NB4 (cell line): ENCODE results near the gene GNB1L.

Experiments used
- MYC ChIP-seq: IDR thresholded peaks from 2 replicates; pipeline ENCODE4 v1.6.1; 2011; ENCODE audit warnings: low read depth, low read length
- POLR2A ChIP-seq: IDR thresholded peaks from 2 replicates; pipeline ENCODE4 v1.6.1; 2011; ENCODE audit warnings: mild to moderate bottlenecking; ENCODE audit not compliant: insufficient read length; ENCODE audit errors: extremely low read depth
- TF ChIP-seq, protein P1 (sequence below): IDR thresholded peaks from one replicate; pipeline ENCODE4 v1.5.1; 2012; ENCODE audit warnings: low read depth, low read length
- TF ChIP-seq, protein P2 (sequence below): IDR thresholded peaks from 2 replicates; pipeline ENCODE4 v1.6.1; 2011; ENCODE audit warnings: low read depth, low read length

DNA sequence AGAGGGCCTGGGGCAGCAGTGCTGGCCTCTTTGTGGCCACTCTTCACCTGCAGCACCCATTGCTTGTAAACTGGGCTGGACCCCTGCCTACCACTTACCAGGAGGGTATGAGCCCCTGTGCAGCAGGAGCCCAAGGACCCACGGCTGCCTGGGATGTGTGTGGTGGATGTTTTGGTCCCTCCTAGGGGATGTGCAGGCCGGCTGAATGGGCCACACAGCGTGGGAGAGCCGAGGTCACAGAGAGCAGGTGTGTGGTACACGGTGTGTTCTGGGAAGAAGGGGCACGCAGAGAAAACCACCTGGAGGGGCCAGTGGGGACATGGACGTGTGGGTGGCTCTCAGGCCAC lies 19.3 kb upstream of the GNB1L start:
- TF ChIP-seq, protein P1, sequence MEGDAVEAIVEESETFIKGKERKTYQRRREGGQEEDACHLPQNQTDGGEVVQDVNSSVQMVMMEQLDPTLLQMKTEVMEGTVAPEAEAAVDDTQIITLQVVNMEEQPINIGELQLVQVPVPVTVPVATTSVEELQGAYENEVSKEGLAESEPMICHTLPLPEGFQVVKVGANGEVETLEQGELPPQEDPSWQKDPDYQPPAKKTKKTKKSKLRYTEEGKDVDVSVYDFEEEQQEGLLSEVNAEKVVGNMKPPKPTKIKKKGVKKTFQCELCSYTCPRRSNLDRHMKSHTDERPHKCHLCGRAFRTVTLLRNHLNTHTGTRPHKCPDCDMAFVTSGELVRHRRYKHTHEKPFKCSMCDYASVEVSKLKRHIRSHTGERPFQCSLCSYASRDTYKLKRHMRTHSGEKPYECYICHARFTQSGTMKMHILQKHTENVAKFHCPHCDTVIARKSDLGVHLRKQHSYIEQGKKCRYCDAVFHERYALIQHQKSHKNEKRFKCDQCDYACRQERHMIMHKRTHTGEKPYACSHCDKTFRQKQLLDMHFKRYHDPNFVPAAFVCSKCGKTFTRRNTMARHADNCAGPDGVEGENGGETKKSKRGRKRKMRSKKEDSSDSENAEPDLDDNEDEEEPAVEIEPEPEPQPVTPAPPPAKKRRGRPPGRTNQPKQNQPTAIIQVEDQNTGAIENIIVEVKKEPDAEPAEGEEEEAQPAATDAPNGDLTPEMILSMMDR, result no peak
- TF ChIP-seq POLR2A, result no peak
- TF ChIP-seq, protein P2, sequence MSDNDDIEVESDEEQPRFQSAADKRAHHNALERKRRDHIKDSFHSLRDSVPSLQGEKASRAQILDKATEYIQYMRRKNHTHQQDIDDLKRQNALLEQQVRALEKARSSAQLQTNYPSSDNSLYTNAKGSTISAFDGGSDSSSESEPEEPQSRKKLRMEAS, result no peak
- TF ChIP-seq MYC, result no peak
